Endodermal cell (in vitro differentiated cells): ENCODE results near the gene RIOK1. TPM values are rescaled to one million over a fixed set of nuclear protein-coding genes. Genes with fewer than 3 reads are reported as not detected.

ENCODE experiments used
- DNase-seq: peaks from one replicate; pipeline ENCODE4 v3.0.0-alpha.2; 2017
- H3K27ac ChIP-seq: 2 replicates; pipeline ENCODE4 v1.5.1; 2013; ENCODE audit warnings: mild to moderate bottlenecking, low read depth, low read length, moderate library complexity
- H3K27me3 ChIP-seq: 2 replicates; pipeline ENCODE4 v1.6.1; 2013; ENCODE audit warnings: mild to moderate bottlenecking, low read length, moderate library complexity; ENCODE audit not compliant: insufficient read depth, control insufficient read depth, poor library complexity, severe bottlenecking
- H3K36me3 ChIP-seq: 2 replicates; pipeline ENCODE4 v1.7.0; 2013; ENCODE audit warnings: mild to moderate bottlenecking, low read length, moderate library complexity; ENCODE audit not compliant: control insufficient read depth, insufficient read depth
- H3K4me1 ChIP-seq: one replicate; pipeline ENCODE4 v1.7.0; 2013; ENCODE audit warnings: low read length; ENCODE audit not compliant: control insufficient read depth, insufficient read depth
- H3K4me3 ChIP-seq: 2 replicates; pipeline ENCODE4 v1.5.1; 2013; ENCODE audit warnings: mild to moderate bottlenecking, low read length, moderate library complexity
- H3K9ac ChIP-seq: 2 replicates; pipeline ENCODE4 v1.6.1; 2013; ENCODE audit warnings: mild to moderate bottlenecking, low read length, moderate library complexity; ENCODE audit not compliant: poor library complexity, severe bottlenecking; ENCODE audit errors: extremely low read depth
- H3K9me3 ChIP-seq: 2 replicates; pipeline ENCODE4 v1.6.1; 2013; ENCODE audit warnings: mild to moderate bottlenecking, low read length, moderate library complexity; ENCODE audit not compliant: control insufficient read depth
- H3K27ac Mint-ChIP-seq: 2 replicates; pipeline ENCODE4 v1.8.0; 2020; ENCODE audit warnings: mixed read lengths
- H3K27me3 Mint-ChIP-seq: 2 replicates; pipeline ENCODE4 v1.8.0; 2021; ENCODE audit warnings: mild to moderate bottlenecking, mixed read lengths; ENCODE audit not compliant: insufficient read depth
- H3K36me3 Mint-ChIP-seq: 2 replicates; pipeline ENCODE4 v1.8.0; 2020; ENCODE audit warnings: low read depth, mixed read lengths
- H3K4me1 Mint-ChIP-seq: 2 replicates; pipeline ENCODE4 v1.8.0; 2020; ENCODE audit warnings: mixed read lengths
- H3K4me3 Mint-ChIP-seq: 2 replicates; pipeline ENCODE4 v1.8.0; 2020; ENCODE audit warnings: mild to moderate bottlenecking, moderate library complexity, mixed read lengths
- H3K9me3 Mint-ChIP-seq: 2 replicates; pipeline ENCODE4 v1.8.0; 2020; ENCODE audit warnings: mild to moderate bottlenecking, mixed read lengths
- WGBS, 2 experiments: methylation state at CpG; one replicate each; pipeline versions ENCODE4 v1.1.5 to v1.1.7; 2013; ENCODE audit warnings: missing lambda C conversion rate in 2 of 2, mixed read lengths in 1 of 2; ENCODE audit not compliant: insufficient coverage in 1 of 2, insufficient read length in 1 of 2; 5-methylcytosine and 5-hydroxymethylcytosine counted together
- total RNA-seq, 2 donors: library from RNA; stranded (reverse); fragmentation: NEBNext Ultra II Directional in 1 of 2; extraction: Animal tissue kit (Norgen Biotek cat#: 25700) in 1 of 2; gene quantifications; 2 replicates in 1 of 2; 3 replicates in 1 of 2; pipeline ENCODE4 v1.2.1, GENCODE V29; 2021
- TF ChIP-seq, protein P1 (sequence below): fragments of 200-600 bp; sonication (generic); conservative IDR thresholded peaks from 2 replicates; pipeline ENCODE4 v1.5.0; 2021; ENCODE audit warnings: antibody characterized with exemption, mild to moderate bottlenecking

The RIOK1 gene
- total RNA-seq, 2 donors from 2014 or later, result 17.7 to 20.3 TPM

DNA sequence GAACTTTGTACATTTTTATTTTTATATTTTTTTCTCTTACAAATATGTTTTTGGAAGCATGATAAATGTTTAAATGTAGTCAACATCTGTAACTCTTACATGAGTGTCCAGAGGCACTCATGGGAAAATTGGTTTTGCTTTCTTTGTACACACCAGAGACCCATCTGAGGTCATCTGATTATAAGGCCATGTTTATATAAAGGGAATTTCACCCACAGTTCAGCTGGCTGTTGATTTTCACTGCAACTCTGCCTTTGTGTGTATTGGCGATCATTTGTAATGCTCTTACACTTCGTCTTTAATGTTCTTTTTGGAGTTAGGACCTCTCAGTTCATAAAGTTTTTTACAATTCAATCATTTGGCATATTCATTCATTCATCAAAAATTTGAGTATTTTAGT is 28.1 kb downstream of the RIOK1 start:
- TF ChIP-seq, protein P1, sequence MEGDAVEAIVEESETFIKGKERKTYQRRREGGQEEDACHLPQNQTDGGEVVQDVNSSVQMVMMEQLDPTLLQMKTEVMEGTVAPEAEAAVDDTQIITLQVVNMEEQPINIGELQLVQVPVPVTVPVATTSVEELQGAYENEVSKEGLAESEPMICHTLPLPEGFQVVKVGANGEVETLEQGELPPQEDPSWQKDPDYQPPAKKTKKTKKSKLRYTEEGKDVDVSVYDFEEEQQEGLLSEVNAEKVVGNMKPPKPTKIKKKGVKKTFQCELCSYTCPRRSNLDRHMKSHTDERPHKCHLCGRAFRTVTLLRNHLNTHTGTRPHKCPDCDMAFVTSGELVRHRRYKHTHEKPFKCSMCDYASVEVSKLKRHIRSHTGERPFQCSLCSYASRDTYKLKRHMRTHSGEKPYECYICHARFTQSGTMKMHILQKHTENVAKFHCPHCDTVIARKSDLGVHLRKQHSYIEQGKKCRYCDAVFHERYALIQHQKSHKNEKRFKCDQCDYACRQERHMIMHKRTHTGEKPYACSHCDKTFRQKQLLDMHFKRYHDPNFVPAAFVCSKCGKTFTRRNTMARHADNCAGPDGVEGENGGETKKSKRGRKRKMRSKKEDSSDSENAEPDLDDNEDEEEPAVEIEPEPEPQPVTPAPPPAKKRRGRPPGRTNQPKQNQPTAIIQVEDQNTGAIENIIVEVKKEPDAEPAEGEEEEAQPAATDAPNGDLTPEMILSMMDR, result no peak
- no peak overlapping the region for H3K27ac Mint-ChIP-seq
- DNase-seq, result no peak
- Histone ChIP-seq H3K27ac (no peak overlapping the region), H3K4me1 (peaks cover 18% of the 10 kb centered on the region), H3K27me3 (no peaks in the 10 kb centered on the region), H3K9me3 (no peaks in the 10 kb centered on the region), H3K4me3 (no peak overlapping the region), H3K36me3 (peaks cover 47% of the 10 kb centered on the region), H3K9ac (no peak overlapping the region)
- 95% methylated on average over 2 of the region's 2 CpGs; no CpG with 5 or more reads in 1 of the 2 experiments for WGBS, 2 experiments
- no peaks in the 10 kb centered on the region for H3K27me3 Mint-ChIP-seq
- peaks cover 41% of the 10 kb centered on the region for H3K36me3 Mint-ChIP-seq
- H3K9me3 Mint-ChIP-seq, result no peaks in the 10 kb centered on the region
- H3K4me1 Mint-ChIP-seq, result peaks cover 40% of the 10 kb centered on the region
- H3K4me3 Mint-ChIP-seq, result no peak overlapping the region

DNA sequence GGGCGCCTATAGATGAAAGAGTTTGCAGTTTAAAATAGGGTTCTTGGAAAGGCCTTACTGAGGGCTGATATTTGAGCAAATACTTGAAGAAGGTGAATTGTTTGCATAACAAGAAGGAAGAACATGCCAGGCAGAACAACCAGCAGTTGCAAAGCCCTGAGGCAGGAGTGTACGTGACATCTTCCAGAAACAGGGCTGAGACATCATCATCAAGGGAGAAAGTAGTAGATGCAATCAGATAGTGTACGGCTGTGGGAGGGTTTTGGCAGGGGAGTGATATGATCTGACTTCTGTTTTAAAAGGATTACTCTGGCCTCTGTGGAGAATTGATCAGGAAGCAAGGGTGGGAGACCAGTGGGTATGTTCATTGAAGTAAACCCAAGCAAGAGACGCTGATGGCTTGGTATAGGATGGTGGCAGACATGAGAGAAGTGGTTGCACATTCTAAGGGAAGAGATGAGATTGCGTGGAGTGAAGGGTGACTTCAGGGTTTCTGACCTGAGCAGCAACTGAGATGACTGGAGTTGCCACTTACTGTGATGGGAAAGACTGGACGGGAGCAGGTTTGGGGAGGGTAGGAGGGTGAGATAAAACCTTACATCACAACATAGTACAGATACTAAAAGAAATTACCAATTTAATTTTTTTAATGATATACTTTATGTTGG is 28.8 kb downstream of the RIOK1 start:
- DNase-seq, result no peak
- TF ChIP-seq, protein P1, result no peak
- no peak overlapping the region for H3K9ac ChIP-seq
- no peak overlapping the region for H3K27ac ChIP-seq
- Mint-ChIP-seq H3K4me1 (peaks cover 37% of the 10 kb centered on the region), H3K27me3 (no peaks in the 10 kb centered on the region), H3K9me3 (no peaks in the 10 kb centered on the region), H3K4me3 (no peak overlapping the region), H3K36me3 (peaks cover 41% of the 10 kb centered on the region), H3K27ac (no peak overlapping the region)
- H3K27me3 ChIP-seq, result no peaks in the 10 kb centered on the region
- no peak overlapping the region for H3K4me3 ChIP-seq
- WGBS, 2 experiments, result 87 to 94% methylated on average over 4 to 5 of the region's 6 CpGs
- peaks cover 46% of the 10 kb centered on the region for H3K36me3 ChIP-seq
- H3K9me3 ChIP-seq, result no peaks in the 10 kb centered on the region
- peaks cover 16% of the 10 kb centered on the region for H3K4me1 ChIP-seq

DNA sequence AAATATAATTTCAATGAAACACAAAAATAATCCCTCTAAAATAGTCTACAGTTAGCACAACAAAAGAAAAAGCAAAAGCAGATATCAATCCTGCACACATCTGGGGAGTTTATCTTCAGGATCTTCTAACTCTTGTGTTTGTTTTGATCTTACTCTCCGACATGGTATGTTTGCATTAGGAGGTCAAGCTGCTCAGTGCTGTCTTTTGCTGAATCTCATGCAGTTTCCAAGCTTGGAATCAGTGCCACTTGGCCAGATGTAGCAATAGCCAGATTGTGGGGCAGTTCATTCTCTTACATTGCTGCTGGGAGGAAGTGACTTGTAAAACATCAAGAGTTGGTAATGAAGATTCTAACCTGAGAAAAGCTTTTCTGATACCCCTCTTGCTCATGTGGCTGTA is 29.5 kb downstream of the RIOK1 start:
- H3K9ac ChIP-seq, result no peak overlapping the region
- peaks cover 9% of the 10 kb centered on the region for H3K4me1 ChIP-seq
- TF ChIP-seq, protein P1, result no peak
- peak overlapping the region; percentile 39 for H3K4me3 ChIP-seq
- peaks cover 38% of the 10 kb centered on the region for H3K36me3 Mint-ChIP-seq
- no peaks in the 10 kb centered on the region for H3K9me3 Mint-ChIP-seq
- H3K4me1 Mint-ChIP-seq, result peaks cover 32% of the 10 kb centered on the region
- no peaks in the 10 kb centered on the region for H3K27me3 ChIP-seq
- no peak overlapping the region for H3K27ac ChIP-seq
- no peaks in the 10 kb centered on the region for H3K27me3 Mint-ChIP-seq
- 52 to 86% methylated on average over 1 of the region's 1 CpG for WGBS, 2 experiments
- H3K4me3 Mint-ChIP-seq, result no peak overlapping the region
- H3K27ac Mint-ChIP-seq, result no peak overlapping the region
- H3K9me3 ChIP-seq, result no peaks in the 10 kb centered on the region
- peaks cover 42% of the 10 kb centered on the region for H3K36me3 ChIP-seq
- no peak for DNase-seq
